NCI-H526 (cell line): ENCODE results near the gene FSHR.
A peak's percentile ranks its signal among the peaks of the same experiment; 100 is the strongest.

Source experiments
- DNase-seq, 2 experiments: peaks; one replicate each; lab custom pipeline; 2025; lab: John Stamatoyannopoulos, UW

The FSHR gene

DNA sequence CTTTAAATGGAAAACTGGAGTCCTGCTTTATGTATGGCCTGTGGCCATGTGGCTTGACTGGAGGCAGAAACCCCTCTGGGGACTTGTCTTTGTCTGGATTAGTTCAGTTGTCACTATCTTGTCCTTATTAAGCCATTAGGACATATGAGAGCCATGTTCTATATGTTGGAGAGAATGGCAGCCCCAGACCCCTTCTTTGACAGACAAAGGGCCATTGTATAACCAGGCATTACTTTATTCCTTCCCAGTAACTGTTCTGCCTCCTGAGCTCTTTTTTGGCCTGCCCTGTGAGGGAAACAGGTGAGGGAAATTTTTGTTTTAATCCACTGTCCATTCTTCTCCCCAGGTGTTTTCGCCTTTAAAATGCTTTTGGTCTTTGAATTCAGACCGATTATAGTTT is 43.3 kb downstream of the FSHR start:
- no peak for DNase-seq

DNA sequence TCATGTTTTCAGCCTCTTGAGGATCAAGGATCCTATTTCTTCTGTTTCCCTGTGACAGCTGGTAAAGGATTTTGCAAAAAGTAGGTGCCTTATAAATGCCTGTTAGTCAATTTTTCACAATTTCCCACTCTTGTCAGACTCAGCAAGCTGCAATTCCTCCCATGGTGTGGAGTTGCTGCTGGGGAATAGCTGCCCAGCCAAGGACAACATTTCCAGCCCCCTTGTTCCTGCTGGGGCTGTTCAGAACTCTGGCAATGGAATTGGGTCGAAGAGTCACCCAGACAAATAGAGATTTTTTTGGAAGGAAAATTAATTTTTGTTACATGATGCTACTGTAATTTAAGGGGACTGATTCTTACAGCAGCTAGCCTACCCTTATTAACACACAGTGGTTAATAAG is 43.7 kb downstream of the FSHR start:
- no peak for DNase-seq

DNA sequence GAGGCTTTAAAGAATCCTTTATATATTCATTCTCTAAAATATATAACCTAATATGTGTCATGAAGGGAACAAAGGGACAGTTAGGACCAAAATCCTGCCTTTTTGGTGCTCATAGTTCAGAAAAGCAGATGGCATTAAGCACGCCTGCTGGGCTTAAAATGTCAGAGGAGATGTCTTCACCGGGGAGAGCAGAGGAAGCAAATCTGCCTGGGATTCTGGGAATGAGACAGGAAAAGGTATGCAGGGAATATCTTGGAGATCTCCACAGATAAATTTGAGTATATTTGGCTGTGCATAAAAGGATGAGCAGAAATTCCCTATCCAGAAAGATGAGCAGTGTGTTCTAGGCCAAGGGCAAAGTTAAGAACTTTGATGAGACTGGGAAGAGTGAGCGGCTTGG is 45.5 kb downstream of the FSHR start:
- no peak for DNase-seq

DNA sequence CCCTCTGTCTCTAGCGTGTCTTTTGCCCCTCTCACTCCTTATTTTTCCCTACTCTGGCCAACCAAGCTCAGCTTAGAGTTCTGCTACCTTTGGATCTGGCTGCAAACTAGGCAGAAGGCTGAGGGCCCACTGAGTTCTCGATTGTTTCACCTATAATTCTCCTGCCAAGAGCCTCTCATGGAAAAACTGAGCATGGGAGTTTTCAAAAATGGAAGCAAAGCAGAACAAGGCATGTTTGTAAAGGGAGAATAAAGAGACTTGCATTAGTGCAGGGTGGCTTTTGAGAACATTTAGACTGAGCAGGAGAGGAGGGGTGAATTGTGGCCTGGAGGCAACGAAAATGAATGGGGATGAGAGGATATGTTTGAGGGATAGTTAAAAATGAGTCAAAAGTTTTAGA is 45.9 kb downstream of the FSHR start:
- DNase-seq = no peak

DNA sequence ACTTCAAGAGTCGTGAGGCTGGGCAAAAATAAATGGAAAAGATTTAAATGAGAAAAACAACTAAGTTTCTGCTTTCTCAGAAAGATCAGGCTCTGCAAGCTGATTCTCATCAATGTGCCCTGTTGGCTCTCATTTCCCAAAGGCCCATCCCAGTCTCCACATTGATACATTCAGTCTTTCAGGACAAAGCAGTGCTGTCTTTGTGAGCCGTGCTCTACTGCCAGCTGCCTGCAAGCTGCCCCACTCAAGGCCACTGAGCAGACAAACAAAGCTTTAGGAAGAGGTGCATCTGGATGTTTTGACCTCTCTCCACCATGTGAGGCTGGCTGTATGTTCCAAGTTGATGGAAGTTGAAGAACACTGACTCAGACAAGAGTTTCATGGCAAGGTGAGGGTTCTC is 48.8 kb downstream of the FSHR start:
- no peak for DNase-seq

DNA sequence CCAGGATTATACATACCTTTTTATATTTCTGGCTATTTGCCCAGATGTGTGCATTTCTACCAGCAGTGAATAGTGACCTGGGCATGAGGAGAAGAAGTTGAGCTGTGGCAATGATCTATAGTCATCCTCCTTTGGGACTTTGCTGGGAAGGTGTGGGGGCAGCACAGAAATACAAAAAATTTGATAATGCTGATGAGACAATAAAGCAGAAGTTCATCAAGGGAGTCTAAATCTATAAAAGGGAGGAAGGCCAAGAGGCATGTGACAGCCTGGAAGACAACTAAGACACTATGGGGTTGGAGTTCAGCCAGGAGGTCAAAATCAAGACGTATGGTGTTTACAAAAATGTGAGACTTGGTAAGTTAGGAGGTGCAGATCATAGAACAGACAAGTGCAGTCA is 52.2 kb downstream of the FSHR start:
- no peak for DNase-seq

DNA sequence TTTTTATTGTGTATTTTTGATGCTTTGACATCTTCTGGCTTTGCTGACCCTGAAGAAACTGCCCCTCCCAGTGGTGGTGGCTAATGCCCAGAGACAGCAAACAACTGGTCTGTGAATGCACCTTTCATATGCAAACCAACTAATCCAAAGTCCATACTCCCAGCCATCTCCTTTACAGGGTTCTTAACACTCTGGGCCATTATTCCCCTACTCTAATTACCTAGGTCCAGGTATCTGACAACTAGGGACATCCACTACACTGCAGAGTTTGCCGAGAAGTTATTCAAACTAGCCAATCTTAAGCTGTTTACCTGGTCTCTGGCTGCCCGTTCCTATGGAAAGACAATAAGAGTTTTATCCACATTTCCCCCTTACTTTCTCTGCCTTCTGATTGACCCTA is 73.6 kb downstream of the FSHR start:
- DNase-seq = peak; percentile 41 to 57

DNA sequence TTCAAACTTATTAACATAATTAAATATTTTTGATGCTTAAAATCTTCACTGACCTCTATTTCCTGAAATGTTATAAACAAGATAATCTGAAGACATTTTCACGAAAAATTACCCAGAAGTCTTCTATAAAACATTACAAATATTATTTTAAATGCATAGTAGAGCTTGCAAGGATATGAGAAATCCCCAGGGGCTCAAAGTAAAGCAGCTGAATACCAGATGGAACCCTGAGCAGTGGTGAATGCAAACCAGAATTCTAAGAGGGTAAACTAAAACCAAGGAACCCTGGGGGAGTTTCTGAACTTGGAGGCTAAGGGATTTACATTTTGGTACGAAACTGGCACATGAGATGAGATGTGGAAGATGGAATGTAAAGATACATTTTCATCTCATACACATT is 83.6 kb downstream of the FSHR start:
- DNase-seq = no peak

DNA sequence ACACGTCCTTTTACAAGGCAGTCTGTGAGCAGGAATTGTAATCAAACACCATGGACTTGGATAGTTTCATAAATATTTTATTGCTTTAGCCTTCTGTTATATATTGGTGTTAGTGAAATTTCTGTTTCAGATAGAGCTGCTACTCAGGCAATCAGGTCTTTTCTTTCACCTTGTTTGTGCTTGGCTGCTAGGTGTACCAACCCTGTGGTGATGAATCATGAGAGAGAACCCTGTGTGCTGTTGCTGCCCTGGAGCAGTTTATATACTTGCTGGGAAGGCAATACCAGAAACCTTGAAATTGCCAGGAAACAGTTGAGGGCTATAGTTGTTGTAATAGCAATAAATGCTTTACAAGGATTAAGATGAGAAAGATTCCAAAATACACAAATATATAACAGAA is 84.5 kb downstream of the FSHR start:
- DNase-seq = no peak

DNA sequence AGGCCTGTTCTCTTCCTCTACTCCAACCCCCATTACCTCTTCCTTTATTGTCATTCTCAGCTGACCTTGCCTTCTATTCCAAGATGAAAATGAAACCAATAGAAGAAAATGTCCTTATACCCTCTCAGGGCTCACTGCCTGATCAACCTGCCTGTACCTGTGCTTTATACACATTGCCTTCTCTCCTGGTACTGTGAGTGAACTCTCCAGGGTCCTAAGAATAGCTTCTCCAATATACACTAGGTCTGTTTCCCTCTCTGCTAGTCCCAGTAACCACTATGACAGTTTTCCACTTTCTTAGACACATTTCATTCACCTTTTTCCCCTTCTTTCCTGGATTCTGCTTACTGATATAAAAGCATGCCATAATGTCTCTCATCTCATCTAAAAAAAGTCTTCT is 85.7 kb downstream of the FSHR start:
- no peak for DNase-seq

DNA sequence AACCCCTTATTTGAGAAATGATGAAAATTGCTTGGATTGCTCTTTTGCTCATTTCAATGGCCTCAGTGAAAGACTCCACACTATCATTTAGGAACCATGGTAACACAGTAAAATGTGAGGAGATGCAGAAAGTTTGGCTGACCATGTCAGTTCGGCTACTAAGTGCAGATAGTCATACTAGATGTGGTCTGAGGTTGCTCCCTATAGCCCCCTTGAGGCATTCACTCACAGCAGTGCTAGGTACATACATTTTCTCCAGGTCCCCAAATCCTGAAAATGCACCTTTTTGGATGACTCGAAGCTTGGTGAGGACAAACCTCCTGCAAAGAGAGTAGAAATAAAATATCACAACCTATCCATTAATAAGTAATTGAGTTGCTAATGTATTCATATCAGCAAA is 86.3 kb downstream of the FSHR start:
- no peak for DNase-seq

DNA sequence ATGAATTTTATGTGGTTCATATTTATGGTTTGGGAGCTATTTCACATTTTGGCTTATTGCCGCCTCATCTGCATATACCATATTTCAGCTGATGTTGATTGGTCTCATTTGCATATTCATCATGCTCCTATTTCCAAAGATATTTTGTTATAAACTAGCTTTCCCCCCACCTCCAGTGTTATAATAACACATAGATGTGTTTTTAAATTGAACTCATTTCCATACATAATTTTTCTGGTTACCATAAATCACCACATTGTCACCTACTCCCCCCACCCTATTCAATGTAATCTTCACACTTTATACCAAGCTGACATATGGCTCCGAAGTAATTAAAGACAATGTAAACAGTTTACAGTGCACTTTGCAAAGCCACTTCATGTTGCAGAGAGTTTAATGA is 101.2 kb downstream of the FSHR start:
- no peak for DNase-seq

DNA sequence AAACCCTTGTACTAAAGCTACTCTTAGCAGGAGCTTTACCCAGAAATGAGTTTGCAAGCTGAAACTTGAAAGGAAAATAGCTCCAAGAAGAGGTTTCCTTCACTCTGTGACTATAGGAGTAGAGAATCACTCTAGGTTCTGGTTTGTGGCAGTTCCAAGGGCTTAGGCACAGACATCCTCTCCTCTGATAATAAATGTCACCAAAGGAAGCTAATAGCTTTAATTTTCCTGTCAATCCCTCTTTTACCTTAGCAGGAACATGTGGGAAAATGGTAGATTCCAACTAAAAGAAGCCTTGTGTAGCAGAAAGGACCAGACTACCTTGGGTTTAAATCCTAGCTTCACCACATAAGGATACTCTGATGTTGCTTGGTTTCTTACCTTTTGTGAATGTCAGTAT is 104.0 kb downstream of the FSHR start:
- no peak for DNase-seq

DNA sequence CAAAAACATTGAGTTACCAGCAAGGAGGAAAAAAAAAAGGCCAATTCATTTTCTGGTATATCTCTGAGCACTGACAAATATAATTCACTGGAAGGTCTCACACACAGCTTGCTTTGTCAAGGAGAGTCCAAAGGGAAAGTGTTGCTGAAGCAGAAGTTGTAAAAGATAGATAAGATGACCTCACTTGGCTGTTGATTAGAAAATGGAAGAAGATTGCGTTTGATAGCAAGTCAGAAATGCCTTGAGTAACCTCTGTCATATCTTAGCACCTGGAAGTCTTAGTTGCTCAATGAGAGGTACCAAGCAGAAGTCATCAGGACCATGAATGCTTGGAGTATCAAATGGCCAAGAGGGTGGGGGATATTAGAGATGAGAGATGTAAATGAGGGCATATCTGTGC is 105.2 kb downstream of the FSHR start:
- DNase-seq = no peak

DNA sequence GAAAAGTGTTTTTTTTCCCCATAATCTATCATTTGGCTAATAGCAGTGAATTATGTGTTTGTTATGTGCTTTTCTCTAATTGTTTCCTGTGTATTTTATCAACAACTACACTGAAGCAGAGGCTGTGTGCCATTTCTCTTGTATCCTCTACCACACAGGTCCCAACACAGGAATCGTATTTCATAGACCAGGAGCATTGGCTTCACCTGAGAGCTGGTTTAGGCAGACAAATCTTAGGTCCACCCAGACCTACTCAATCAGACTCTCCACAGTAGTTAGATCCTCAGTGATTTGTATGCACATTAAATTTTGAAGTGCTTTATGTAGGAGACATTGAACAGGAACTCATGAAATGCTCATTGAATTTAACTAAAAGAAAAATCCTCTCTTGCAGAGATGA is 109.2 kb downstream of the FSHR start:
- no peak for DNase-seq

DNA sequence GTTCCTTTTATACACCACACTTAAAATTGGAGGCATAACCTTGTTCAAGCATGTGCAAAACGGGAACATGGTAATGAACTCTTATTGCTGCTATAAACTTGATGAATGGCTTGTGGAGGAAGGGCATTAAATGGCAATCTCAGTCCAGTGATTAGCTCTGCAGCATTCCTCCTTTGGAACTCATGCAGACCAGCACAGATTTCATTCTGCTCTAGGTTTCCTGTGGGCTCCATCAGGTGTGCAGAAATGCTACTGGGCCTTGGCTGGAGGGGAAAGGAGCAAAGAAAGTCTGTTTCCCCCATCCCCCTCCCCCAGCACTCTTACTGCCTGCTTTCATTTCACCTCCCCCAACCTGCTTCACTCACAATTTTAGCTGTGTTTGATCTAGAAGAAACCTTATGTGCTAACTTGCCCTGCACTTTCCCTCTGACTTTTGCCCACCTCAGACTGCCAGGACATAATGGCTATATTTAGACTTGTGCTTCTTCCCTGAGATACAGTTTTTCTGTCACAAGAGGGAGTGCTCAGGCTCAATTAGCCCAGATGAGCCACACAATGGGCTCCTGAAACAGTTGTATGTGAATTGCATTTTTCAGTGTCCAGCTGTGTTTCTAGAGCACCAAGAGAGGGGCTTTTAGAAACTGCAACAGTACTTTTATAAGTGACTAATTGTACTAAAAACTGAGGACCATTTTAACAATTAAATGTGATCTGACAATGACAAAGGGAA is 109.8 kb downstream of the FSHR start:
- DNase-seq = peak; percentile 21 to 25

DNA sequence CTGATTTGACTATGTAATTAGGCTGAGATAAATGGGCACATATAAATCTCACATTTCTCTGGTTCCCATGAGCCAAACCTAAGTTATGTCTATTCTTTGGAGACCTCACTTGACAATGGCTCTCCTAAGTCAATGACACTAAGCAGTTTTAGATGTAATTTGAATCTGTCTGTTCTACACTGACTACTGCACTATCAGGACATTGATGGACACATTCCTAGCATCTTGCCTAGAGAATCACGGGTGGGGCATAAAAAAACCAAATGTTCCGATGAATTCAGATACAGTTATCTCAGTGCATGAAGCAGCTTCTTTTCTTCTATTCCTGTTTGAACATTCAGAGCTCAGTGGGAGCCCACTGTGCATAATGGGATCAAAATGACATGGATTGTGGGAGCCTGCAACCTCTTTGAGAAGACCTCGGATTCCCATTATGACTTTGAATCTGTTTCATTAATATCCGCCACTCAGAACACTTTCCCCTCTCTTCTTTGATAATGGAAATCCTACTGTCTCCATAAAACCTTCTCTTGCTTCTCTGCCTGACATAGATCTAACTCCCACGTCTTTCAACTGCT is 110.8 kb downstream of the FSHR start:
- DNase-seq = peak in 1 of 2 experiments; percentile 36

DNA sequence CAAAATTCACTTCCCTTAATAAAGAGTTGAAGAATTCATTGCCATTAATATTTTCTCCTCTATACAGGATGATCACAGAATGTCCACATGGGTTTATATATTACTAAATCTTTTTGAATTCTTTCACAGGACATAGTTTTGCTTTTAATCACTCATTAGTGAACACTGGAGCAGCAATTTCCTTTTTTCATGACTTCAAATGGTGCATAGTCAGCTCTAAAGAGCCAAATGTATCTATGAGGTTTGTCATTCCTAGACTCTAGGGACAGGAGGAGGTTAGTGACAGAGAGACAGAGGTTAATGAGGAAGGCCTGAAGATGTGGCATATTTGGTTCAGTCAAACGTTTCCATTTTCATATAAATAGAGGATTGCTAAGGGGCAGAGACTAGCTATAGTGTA is 111.8 kb downstream of the FSHR start:
- no peak for DNase-seq

DNA sequence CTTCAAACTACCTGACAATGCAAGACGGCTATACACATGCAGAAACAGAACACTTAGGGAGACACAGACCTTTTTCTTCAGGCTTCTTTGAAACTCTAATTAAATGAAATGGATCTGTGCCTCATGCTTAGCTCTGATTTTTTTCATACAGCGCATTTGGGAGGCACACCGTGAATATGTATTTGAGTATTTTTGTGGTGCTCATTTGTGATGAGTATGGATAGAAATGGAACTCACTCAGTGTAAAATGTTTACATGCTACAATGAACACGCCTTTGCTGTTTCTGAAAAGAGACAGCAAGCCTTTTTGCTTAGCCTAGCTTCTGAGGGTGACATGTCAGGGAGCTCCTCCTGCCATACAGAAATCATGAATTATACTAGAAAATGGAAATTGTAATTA is 113.3 kb downstream of the FSHR start:
- no peak for DNase-seq

DNA sequence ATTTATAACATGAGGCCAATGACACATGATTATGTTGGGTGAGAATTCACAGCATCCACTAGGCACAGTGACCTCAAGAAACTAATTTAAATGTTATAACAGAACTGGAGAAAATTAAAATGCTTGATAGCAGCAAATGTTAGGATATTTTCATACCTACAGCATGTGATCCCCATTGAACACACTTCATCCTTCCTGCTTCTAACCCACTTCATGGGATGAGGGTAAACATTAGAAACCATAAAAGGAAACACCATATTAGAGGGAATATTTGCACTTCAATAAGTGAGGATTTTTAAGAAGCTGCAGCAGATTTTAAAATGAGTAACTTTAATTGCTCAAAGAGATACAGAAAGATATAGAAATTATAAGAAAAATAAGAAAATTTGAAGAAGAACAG is 117.1 kb downstream of the FSHR start:
- no peak for DNase-seq

DNA sequence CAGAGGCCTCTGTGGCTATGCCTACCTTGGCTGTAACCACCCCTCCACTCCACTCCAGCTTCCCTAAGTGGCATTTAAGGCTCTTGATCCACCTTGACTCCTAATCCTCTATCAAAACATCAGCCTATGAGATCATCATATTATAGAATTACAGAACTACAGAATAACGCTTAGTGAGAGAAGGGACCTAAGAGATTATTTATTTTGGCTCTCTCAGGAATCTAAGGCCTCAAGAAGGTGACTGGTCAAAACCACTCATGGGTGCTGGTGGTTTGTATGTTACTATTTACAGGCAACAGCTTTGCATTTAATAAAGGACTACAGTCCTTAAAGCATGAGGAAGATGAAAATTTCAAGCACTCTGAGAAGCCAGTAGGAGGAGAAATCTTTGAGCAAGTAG is 118.8 kb downstream of the FSHR start:
- DNase-seq = no peak

DNA sequence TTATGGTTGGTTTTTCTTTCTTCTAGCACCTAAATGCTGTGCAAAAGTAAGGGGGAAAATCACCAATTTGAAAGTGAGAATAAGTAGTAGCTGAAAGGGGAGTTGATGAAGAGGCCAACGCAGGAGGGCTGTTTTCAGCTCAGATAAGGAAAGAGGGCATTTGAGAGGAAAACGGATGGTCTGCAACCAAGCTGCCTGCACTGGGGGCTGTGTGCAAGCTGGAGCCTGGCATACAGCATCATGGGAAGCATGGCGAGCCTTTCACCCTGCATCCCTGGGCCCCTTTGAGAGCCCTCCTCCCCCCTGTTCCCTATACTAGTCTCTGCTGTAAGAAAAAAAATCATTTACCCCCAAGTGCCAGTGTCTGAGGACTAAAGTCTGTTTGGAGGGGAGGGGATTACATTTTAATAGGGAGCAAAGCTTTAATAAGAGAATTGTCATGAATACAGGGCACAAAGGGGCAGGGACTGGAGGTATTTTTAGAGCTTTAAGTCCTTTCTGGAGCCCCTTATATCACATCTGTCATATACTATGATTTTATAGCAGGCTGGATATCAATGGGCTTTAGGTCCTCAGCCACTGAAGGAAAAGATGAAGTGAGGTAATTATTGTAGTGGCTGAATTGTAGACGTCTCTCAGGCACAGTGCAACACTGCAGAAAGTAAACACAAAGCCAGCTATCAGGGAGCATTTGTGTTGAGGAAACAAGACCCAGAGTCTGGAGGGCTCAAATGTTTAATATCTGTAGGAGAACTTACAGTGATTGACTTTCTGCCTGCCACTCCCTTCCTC is 120.7 kb downstream of the FSHR start:
- DNase-seq = no peak

DNA sequence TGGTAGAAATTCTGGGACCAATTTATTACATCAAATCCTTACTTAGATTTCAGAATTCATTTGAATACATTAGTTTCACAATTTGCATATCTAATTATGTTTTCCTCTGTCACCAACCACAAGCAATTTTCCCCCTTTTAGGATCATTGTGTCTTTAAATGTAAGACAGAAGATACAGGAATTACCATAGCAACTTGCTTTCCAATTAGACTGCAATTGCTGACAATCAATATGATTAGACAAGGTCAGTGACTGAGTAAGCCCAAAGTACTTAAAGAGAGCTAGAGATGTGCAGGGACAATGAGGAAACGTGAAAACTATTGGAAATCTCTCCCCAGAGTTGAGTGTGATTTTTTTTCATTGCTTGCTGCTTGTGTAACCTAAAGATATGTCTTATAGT is 121.4 kb downstream of the FSHR start:
- peak in 1 of 2 experiments; percentile 9 for DNase-seq
